ENCODE data around the gene GAN.

Gene GAN

DNA sequence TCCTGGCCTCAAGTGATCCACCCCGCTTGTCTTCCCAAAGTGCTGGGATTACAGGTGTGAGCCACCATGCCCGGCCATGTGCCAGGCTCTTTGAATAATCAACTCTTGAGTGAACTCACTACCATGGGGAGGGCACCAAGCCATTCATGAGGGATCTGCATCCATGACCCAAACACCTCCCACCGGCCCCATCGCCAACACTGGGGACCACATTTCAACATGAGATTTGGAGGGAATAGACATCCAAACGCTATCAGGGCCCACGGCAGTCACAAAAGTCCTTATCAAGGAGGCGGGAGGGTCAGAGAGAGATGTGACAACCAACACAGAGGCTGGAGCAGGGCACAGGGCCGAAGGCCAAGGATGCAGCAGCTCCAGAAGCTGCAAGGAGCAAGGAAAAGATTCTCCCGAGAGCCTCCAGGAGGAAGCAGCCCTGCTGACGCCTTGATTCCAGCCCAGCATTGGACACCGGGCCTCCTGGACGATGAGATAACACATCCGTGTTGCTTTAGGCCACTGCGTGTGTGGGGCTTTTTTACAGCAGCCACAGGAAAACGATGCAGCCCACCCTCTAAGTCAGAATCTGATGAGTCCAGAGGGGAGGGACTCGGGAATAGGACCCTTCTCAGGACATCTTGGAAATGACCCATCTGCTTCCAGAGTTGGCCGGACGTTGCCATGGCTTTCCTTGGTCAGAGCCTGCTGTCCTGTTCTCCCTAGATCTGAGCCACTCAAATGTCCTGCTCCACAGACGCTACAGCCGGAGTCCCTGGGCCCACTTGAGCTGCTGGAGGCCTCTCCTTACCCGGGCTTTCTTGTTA is 82.5 kb downstream of the GAN start:
- TF ChIP-seq, protein P1, sequence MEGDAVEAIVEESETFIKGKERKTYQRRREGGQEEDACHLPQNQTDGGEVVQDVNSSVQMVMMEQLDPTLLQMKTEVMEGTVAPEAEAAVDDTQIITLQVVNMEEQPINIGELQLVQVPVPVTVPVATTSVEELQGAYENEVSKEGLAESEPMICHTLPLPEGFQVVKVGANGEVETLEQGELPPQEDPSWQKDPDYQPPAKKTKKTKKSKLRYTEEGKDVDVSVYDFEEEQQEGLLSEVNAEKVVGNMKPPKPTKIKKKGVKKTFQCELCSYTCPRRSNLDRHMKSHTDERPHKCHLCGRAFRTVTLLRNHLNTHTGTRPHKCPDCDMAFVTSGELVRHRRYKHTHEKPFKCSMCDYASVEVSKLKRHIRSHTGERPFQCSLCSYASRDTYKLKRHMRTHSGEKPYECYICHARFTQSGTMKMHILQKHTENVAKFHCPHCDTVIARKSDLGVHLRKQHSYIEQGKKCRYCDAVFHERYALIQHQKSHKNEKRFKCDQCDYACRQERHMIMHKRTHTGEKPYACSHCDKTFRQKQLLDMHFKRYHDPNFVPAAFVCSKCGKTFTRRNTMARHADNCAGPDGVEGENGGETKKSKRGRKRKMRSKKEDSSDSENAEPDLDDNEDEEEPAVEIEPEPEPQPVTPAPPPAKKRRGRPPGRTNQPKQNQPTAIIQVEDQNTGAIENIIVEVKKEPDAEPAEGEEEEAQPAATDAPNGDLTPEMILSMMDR (IDR thresholded peaks at IDR 0.05) = no peak

DNA sequence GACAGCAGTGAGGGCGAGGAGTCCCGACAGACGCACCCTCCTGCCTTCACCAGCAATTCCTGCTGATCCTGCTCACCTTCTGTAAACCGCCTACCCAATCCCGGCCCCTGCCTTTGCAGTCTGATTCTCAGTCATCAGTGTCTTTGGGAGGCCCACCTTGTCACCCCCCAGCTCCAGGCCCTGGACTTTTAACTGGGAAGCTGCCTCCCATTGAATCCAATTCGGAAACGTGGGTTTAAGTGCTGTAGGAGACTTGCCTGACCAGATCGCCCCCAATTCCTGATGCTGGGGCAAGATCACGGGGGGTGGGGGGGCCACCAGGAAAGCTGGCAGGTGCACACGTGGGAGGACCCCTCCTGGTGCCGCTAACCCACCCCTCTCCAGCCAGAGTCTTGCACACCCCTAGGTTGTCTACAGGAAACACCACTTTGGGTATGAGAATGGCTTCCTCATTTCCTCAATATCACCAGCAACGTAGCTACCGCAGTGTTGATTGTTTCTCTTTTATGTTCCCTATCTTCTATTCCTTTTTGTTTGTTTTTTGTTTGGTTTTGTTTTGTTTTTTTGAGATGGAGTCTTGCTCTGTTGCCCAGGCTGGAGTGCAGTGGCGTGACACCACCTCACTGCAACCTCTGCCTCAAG is 83.2 kb downstream of the GAN start:
- TF ChIP-seq, protein P1 (IDR thresholded peaks at IDR 0.05) = no peak

DNA sequence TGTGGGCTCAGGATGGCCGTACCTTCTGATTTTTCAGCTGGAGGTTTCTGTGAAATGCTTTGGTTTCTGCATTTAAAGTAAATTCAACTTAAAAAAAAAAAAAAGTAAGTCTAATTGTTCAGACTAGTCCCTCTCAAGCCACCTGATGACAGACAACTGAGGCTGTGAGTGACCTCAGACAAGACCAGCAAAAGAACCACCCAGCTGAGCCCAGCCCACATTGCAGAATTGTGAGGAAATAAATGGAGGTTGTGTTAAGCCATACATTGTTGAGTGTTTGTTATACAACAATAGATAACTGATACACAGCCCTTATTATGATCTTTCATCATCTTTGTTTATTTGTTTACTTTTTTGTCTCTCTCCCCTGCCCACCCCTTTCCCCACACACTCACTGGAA is 85.1 kb downstream of the GAN start:
- TF ChIP-seq, protein P1 (IDR thresholded peaks at IDR 0.05) = no peak

DNA sequence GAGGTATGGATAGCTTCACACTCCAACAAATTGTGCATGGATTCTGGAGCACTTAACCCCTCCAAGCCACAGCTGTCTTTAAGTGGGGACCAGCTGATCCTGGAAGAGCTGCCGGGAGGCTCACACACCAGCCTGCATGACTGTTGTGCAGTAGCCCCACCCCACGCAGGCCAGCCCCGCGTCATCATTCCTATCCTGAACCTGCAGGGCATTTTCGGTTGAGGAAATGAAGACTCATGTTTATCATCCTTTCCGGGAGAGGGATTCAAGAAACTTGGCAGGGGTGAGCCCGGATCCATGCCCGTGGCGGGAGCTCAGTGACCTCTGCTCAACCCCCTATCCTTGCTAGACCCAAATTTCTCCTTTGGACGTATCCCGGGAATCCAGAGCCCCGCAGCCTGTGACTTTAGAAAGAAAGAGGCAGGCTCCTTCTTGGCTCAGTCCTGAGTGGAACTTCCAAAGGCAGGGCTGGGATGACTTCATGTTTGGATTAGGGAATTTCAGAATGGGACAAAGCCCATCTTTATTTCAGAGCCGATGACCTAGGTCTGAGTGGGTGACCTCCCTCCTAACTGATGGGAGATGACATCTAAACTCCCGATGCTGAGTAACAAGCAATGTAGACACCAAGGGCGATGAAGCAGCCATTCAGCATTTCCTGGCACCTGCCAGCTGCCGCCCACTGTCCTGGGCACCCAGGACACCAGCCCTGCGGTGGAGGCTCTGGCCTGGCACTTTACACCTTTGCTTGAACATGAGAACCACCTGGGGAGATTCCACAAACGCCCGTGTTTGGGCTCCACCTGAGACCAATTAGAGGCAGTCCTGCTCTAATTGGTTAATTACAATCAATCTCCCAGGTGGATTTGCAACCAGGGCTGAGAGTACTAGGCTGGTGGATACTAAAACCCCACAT is 86.5 kb downstream of the GAN start:
- TF ChIP-seq, protein P1 (IDR thresholded peaks at IDR 0.05) = no peak

DNA sequence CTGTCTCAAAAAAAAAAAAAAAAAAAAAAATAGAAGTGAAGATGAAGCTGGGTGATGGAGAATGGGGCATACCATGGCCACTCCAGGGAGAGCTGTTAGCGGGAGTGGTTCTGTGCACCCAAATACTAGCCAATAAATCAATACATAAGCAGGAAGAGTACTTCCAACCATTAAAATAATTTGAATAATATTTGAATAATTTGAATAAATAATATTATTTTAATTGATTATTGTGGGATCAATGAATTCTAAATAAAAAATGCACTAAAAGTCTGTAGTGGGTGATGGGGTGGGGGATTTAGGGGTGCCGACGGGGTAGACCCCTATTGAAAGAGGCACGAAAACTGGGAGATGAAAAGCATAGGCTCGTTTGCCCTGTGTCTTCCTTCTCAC is 88.4 kb downstream of the GAN start:
- TF ChIP-seq, protein P1 (IDR thresholded peaks at IDR 0.05) = no peak

DNA sequence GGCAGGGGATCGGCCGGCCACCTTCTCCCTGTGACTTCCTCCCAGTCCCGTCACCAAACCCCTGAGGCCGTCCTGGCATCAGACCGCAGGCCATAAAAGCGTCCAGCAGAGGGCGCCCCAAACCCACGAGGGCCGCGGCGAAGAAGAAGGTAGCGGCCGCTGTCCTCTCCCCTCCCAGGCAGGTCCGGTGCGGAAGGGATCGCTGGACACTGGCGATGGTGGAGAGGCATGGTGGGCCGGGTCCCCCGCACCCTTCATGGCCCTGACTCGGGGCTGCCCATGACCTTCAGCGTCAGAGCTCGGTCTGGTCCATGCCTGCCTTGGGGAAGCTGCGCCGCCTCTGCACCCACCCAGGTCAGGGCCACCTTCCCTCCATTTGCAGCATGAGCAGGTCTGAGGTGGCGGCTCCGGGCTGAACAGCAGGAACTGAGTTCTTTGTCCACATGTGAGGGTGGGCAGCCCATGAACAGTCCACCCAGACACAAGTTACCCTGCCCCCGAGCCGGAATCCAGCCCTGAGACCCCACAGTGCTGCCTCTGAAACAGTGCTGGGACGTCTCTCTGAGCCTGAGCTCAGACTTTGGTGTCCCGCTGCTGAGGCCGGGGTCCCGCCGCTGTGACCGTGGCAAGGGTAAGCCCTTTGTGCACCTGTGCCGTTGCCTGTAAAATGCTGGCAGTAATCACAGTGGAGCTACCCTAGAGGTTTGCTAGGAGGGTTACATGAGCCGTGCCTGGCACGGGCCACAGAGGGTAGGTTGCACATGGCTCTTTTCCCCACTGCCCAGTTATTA is 89.0 kb downstream of the GAN start:
- TF ChIP-seq, protein P1 (IDR thresholded peaks at IDR 0.05) = peak; percentile 87

DNA sequence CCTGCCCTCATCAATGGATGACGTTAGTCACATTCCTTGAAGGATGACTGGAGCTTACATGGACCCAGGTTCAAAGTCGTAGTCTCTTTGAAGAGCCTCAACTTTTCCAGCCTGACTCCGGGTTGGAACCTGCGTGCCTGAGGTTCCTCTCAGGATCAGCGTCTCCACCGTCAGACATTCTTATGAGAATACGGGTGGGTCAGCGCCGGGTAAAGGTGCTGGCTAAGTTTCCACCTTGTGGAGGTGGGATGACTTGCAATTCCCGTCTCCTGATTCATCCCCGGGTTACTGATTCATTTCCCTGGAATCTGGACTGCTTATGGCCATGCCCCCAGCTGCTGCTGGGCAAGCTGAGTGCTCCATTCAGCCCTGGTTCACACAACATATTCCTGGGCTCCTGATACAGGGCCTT is 90.9 kb downstream of the GAN start:
- TF ChIP-seq, protein P1 (IDR thresholded peaks at IDR 0.05) = no peak
